ENCODE data around the gene WNK1. TPM values are rescaled to one million over a fixed set of nuclear protein-coding genes. Genes with fewer than 3 reads are reported as not detected.

WNK1 gene
- total RNA-seq, 1 experiment from 2014 or later: 117 TPM

- Histone ChIP-seq H3K18ac (ENCODE audit: insufficient read length, low read depth, low read length) (no peak overlapping the region), H2BK20ac (ENCODE audit: low read depth, low read length, poor library complexity, severe bottlenecking) (peak overlapping the region; percentile 78), H2AFZ (ENCODE audit: low read length) (no peak overlapping the region), H2BK12ac (ENCODE audit: insufficient read length, low read depth, low read length) (no peak overlapping the region), H3K23ac (ENCODE audit: insufficient read length, low read depth, low read length) (no peak overlapping the region), H3T11ph (ENCODE audit: low read length) (peak overlapping the region; percentile 87), H3K27ac (ENCODE audit: insufficient read length, low read depth, low read length) (no peak overlapping the region), H3K4me1 (ENCODE audit: insufficient read depth, low read length) (no peaks in the 10 kb centered on the region; the same call in 1 of the 2 replicates), H3K9ac (ENCODE audit: extremely low read depth, insufficient read length, low read length) (no peak overlapping the region), H2AK5ac (ENCODE audit: insufficient read length, low read length) (no peak overlapping the region), H3K14ac (ENCODE audit: insufficient read depth, low read length) (no peak overlapping the region), H4K8ac (replicated peaks; ENCODE audit: insufficient read length, low read depth, low read length) (no peak overlapping the region), H4K91ac (ENCODE audit: insufficient read length, low read depth, low read length) (no peak overlapping the region), H3K27me3 (ENCODE audit: insufficient read depth, low read length) (no peaks in the 10 kb centered on the region), H3K4ac (ENCODE audit: low read depth, low read length) (no peak overlapping the region), H3K23me2 (ENCODE audit: insufficient read length, low read depth, low read length, poor library complexity, severe bottlenecking) (no peaks in the 10 kb centered on the region), H2BK15ac (ENCODE audit: low read depth, low read length) (no peak overlapping the region), H4K20me1 (ENCODE audit: control insufficient read depth, insufficient read depth, insufficient read length) (no peaks in the 10 kb centered on the region), H3K56ac (ENCODE audit: insufficient read length, low read depth, low read length) (no peak overlapping the region), H3K79me1 (ENCODE audit: insufficient read depth, low read depth, low read length, poor library complexity, severe bottlenecking) (peaks cover 4% of the 10 kb centered on the region), H3K9me3 (ENCODE audit: control insufficient read depth, low read depth, low read length) (no peaks in the 10 kb centered on the region), H2BK120ac (ENCODE audit: low read depth, low read length, poor library complexity, severe bottlenecking) (no peak overlapping the region), H2BK5ac (ENCODE audit: insufficient read length, low read length) (no peak overlapping the region), H4K5ac (ENCODE audit: insufficient read length, low read depth, low read length) (no peak overlapping the region), H3K4me2 (ENCODE audit: insufficient read depth, insufficient read length, low read length) (no peak overlapping the region), H3K79me2 (ENCODE audit: insufficient read depth, low read length) (peaks cover 6% of the 10 kb centered on the region; the same call in 1 of the 2 replicates)
- H3K4me3 Mint-ChIP-seq: no peak overlapping the region
- peak overlapping the region in 2 of 3 experiments; percentile 39 to 81; a peak in 2 of 7 replicates for H3K27ac Mint-ChIP-seq
- WGBS (ENCODE audit: extremely low coverage, insufficient read length, low lambda C conversion rate): no CpG with 5 or more reads among the region's 3 CpGs
- peaks cover 0 to 3% of the 10 kb centered on the region in 2 experiments; a peak in 1 of 5 replicates for H3K9me3 Mint-ChIP-seq
- H3K36me3 Mint-ChIP-seq (ENCODE audit: insufficient read depth in 1 of 3, low read depth in 3 of 3): peaks cover 29 to 53% (median 36%) of the 10 kb centered on the region in 3 experiments
- TF ChIP-seq CTCF (conservative IDR thresholded peaks at IDR 0.05): no peak
- no peaks in the 10 kb centered on the region for H3K27me3 Mint-ChIP-seq (ENCODE audit: low read depth)
- DNase-seq: no peak
- peaks cover 12 to 30% of the 10 kb centered on the region in 2 experiments for H3K4me1 Mint-ChIP-seq
Observed at GRCh38 chr12:817941-818600, 65.7 kb downstream of the WNK1 start.

Measured in H9 (cell line).